ENCODE data around the gene RHEB.

The RHEB gene

GRCh38 chr7:151505836-151506468, 13.7 kb downstream of the RHEB start:
- no peak for TF ChIP-seq CTCF (IDR thresholded peaks at IDR 0.05; ENCODE audit: control insufficient read depth, insufficient read depth, low read depth, low read length, missing control alignments)
- H3K4me3 ChIP-seq (ENCODE audit: control insufficient read depth, low read depth, low read length), result no peak overlapping the region

GRCh38 chr7:151505433-151505832, 14.3 kb downstream of the RHEB start:
- DNase-seq (ENCODE audit: low read depth), result no peak

More at GRCh38 chr7:151505836-151506468, 13.7 kb downstream of the RHEB start:
- no peak for DNase-seq (ENCODE audit: low read depth)

GRCh38 chr7:151504715-151505326, 14.9 kb downstream of the RHEB start:
- no peak for DNase-seq (ENCODE audit: low read depth)
- no peak overlapping the region for H3K4me3 ChIP-seq (ENCODE audit: control insufficient read depth, low read depth, low read length)
- no peak for TF ChIP-seq CTCF (IDR thresholded peaks at IDR 0.05; ENCODE audit: control insufficient read depth, insufficient read depth, low read depth, low read length, missing control alignments)

More at GRCh38 chr7:151505433-151505832, 14.3 kb downstream of the RHEB start:
- TF ChIP-seq CTCF (IDR thresholded peaks at IDR 0.05; ENCODE audit: control insufficient read depth, insufficient read depth, low read depth, low read length, missing control alignments), result no peak
- H3K4me3 ChIP-seq (ENCODE audit: control insufficient read depth, low read depth, low read length), result no peak overlapping the region

- peak; percentile 86 for DNase-seq (ENCODE audit: low read depth)
- no peak for TF ChIP-seq CTCF (IDR thresholded peaks at IDR 0.05; ENCODE audit: control insufficient read depth, insufficient read depth, low read depth, low read length, missing control alignments)
- H3K4me3 ChIP-seq (ENCODE audit: control insufficient read depth, low read depth, low read length), result no peak overlapping the region
Observed at GRCh38 chr7:151503902-151504714, 15.6 kb downstream of the RHEB start.

GRCh38 chr7:151501676-151502075, 18.0 kb downstream of the RHEB start:
- no peak for TF ChIP-seq CTCF (IDR thresholded peaks at IDR 0.05; ENCODE audit: control insufficient read depth, insufficient read depth, low read depth, low read length, missing control alignments)
- no peak for DNase-seq (ENCODE audit: low read depth)
- no peak overlapping the region for H3K4me3 ChIP-seq (ENCODE audit: control insufficient read depth, low read depth, low read length)

GRCh38 chr7:151498495-151498894, 21.2 kb downstream of the RHEB start:
- no peak for DNase-seq (ENCODE audit: low read depth)
- no peak for TF ChIP-seq CTCF (IDR thresholded peaks at IDR 0.05; ENCODE audit: control insufficient read depth, insufficient read depth, low read depth, low read length, missing control alignments)
- H3K4me3 ChIP-seq (ENCODE audit: control insufficient read depth, low read depth, low read length), result no peak overlapping the region
